ENCODE data around the gene ESPL1. TPM values are rescaled to one million over a fixed set of nuclear protein-coding genes. Genes with fewer than 3 reads are reported as not detected.
A peak's percentile ranks its signal among the peaks of the same experiment; 100 is the strongest.

ESPL1 gene
- total and polyA plus RNA-seq, 9 donors, result 0.11 to 1.6 (median 0.37) TPM

DNA sequence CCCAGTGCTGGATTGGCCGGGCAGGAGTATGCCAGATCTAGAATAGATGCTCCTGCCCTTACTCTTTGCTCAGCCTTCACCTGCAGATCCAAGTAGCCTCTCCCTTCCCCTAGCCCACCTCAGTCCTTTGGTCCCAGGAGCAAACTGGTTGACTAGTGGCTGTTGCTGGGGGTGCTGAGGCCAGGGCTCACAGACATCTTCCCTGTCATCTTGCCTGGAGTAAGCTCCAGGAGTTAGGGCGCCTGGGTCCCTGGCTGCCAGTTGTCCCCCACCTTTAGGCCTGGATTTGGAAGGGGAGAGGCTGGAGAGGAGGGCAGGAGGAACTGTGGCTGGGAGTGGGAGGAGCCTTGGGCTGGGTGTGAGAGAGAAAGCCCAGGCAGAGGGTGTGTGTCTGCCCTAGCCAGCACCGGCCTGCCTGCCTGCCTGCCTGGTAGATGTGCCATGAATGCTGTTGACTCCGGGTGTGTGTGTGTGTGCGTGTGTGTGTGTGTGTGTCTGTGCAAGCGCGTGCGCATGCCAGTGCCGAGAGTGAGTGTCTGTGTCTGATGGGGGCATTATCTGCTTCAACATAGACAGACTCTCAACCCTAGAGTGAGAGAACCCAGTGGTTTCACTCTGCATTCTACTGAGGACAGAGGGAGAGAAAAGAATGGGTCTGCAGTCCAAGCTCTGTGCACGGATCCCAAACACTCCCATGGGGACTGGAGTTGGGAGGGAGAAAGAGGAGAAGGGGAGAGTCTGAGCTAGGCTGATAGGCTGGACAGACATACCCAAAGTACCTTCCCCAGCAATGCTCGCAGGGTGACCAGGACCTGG, 35.2 kb upstream of the ESPL1 start:
- DNase-seq, result peak; percentile 49 to 60 (median 56)
- intact Hi-C loops (cut with DNase I), result no loop called here
- Histone ChIP-seq H3K27me3 (no peaks in the 10 kb centered on the region), H3K36me3 (no peaks in the 10 kb centered on the region), H3K4me1 (ENCODE audit: insufficient read depth) (peaks cover 19% of the 10 kb centered on the region), H3K9me3 (no peaks in the 10 kb centered on the region), H3K4me3 (peak overlapping the region; percentile 68), H3K27ac (peak overlapping the region; percentile 77 to 90)
- TF ChIP-seq EP300 (IDR thresholded peaks at IDR 0.05) (no peak), POLR2A (IDR thresholded peaks at IDR 0.05) (no peak)
- TF ChIP-seq, protein P1, sequence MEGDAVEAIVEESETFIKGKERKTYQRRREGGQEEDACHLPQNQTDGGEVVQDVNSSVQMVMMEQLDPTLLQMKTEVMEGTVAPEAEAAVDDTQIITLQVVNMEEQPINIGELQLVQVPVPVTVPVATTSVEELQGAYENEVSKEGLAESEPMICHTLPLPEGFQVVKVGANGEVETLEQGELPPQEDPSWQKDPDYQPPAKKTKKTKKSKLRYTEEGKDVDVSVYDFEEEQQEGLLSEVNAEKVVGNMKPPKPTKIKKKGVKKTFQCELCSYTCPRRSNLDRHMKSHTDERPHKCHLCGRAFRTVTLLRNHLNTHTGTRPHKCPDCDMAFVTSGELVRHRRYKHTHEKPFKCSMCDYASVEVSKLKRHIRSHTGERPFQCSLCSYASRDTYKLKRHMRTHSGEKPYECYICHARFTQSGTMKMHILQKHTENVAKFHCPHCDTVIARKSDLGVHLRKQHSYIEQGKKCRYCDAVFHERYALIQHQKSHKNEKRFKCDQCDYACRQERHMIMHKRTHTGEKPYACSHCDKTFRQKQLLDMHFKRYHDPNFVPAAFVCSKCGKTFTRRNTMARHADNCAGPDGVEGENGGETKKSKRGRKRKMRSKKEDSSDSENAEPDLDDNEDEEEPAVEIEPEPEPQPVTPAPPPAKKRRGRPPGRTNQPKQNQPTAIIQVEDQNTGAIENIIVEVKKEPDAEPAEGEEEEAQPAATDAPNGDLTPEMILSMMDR (IDR thresholded peaks at IDR 0.05), result no peak
- WGBS, 3 donors, result 20 to 24% (median 24%) methylated on average over 11 of the region's 11 CpGs

DNA sequence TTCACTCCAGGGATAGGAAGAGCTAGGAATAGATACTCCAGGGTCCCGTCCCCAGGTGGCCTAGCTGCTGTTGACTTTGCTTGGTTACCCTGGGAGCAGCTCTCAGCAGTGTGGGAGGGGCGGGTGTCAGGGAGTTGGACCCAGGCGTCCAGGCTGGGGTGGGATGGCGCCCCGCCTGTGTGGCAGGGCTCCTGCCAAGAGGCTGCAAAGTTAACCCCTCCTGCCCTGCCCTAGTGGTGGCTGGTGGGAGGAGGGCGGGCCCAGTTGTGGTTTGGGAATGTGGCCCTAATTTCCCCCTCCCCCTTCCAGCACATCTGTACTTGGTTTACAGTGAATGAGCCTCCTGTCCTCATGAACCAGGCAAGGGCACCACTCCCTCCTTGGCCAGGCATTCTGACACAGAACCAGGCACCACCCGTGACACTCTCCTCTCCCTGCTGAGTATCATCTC, 34.4 kb upstream of the ESPL1 start:
- DNase-seq, result no peak
- intact Hi-C loops (cut with DNase I), result no loop called here
- 51 to 69% (median 61%) methylated on average over 6 to 7 of the region's 7 CpGs for WGBS, 3 donors
- peaks cover 19% of the 10 kb centered on the region for H3K4me1 ChIP-seq (ENCODE audit: insufficient read depth)
- TF ChIP-seq POLR2A (IDR thresholded peaks at IDR 0.05), result no peak
- TF ChIP-seq EP300 (IDR thresholded peaks at IDR 0.05), result no peak
- TF ChIP-seq, protein P1 (IDR thresholded peaks at IDR 0.05), result no peak
- H3K4me3 ChIP-seq, result no peak overlapping the region
- peak overlapping the region in 1 of 2 donors; percentile 90 for H3K27ac ChIP-seq
- H3K27me3 ChIP-seq, result no peaks in the 10 kb centered on the region
- H3K9me3 ChIP-seq, result no peaks in the 10 kb centered on the region
- no peaks in the 10 kb centered on the region for H3K36me3 ChIP-seq

DNA sequence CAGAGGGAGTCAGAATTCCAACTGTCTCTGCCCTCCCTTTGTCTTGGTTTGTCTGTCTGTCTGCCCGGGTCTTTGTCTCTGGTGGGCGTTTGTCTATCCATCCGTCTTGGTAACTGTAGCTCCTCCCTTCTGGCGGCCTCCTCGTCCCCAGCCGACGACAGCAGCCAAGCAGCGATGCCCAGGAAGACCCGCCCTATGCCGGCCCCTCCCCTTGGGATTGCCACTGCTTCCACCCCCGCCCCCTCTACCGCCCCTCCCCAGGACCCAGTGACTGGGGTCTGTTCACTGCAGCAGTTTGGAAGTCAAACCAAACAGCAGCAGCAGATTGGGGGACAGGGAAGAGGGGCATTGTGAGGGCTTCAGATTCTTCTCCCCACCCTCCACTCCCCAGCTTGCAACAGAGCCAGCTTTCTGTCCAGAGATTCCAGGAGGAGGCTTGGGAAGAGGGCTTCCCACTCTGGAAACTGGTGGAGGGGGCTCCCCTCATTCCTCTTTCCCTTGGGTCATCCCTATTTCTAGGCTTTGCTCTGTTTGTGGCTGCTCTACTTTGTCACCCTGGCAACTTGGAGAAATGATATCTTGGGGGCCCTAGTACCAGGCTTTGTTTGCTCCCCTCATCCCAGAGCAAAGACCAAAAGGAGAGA, 33.7 kb upstream of the ESPL1 start:
- intact Hi-C loops (cut with DNase I), result no loop called here
- H3K9me3 ChIP-seq, result no peaks in the 10 kb centered on the region
- H3K36me3 ChIP-seq, result no peaks in the 10 kb centered on the region
- H3K27ac ChIP-seq, result no peak overlapping the region
- no peak for DNase-seq
- no peaks in the 10 kb centered on the region for H3K27me3 ChIP-seq
- 18 to 27% (median 19%) methylated on average over 12 of the region's 12 CpGs for WGBS, 3 donors
- no peak overlapping the region for H3K4me3 ChIP-seq
- H3K4me1 ChIP-seq (ENCODE audit: insufficient read depth), result peaks cover 19% of the 10 kb centered on the region
- TF ChIP-seq EP300 (IDR thresholded peaks at IDR 0.05) (no peak), POLR2A (IDR thresholded peaks at IDR 0.05) (no peak)
- TF ChIP-seq, protein P1 (IDR thresholded peaks at IDR 0.05), result no peak

DNA sequence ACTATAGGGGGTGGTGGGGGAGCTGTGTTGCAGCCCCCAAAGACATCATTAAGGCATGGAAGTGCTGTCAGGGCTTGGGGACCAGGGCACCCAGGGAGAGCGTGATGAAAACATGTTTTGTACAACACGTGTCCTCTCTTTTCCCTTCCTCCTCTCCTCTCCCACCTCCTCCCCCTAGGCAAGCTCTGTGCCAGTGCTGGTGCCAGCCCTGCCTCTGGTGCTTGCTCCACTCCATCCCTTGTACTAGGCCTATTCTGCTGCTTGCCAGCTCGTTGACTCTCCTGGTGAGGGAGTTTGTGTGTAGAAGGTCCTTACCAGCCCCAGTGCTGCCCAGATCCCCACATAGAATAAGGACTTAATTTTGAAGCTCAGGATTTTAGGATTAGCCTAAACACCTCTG, 32.9 kb upstream of the ESPL1 start:
- Histone ChIP-seq H3K36me3 (no peaks in the 10 kb centered on the region), H3K27me3 (no peaks in the 10 kb centered on the region), H3K4me1 (ENCODE audit: insufficient read depth) (peaks cover 19% of the 10 kb centered on the region), H3K4me3 (no peak overlapping the region), H3K9me3 (no peaks in the 10 kb centered on the region), H3K27ac (no peak overlapping the region)
- TF ChIP-seq, protein P1 (IDR thresholded peaks at IDR 0.05), result no peak
- TF ChIP-seq POLR2A (IDR thresholded peaks at IDR 0.05), result no peak
- DNase-seq, result no peak
- 55 to 66% (median 63%) methylated on average over 3 of the region's 3 CpGs for WGBS, 3 donors
- intact Hi-C loops (cut with DNase I), result no loop called here

Measured in ovary (tissue), 9 donors.